IPS-18c (cell line): ENCODE measurements around the gene C1orf159.

Experiments used
- H3K4me3 ChIP-seq: 2 replicates; pipeline ENCODE4 v1.7.0; 2013; ENCODE audit warnings: low read depth, mild to moderate bottlenecking, low read length, moderate library complexity; ENCODE audit not compliant: insufficient read depth
- H3K9me3 ChIP-seq: one replicate; pipeline ENCODE4 v1.6.1; 2013; ENCODE audit warnings: mild to moderate bottlenecking, low read length, moderate library complexity; ENCODE audit not compliant: control insufficient read depth, insufficient read depth

Gene C1orf159

DNA sequence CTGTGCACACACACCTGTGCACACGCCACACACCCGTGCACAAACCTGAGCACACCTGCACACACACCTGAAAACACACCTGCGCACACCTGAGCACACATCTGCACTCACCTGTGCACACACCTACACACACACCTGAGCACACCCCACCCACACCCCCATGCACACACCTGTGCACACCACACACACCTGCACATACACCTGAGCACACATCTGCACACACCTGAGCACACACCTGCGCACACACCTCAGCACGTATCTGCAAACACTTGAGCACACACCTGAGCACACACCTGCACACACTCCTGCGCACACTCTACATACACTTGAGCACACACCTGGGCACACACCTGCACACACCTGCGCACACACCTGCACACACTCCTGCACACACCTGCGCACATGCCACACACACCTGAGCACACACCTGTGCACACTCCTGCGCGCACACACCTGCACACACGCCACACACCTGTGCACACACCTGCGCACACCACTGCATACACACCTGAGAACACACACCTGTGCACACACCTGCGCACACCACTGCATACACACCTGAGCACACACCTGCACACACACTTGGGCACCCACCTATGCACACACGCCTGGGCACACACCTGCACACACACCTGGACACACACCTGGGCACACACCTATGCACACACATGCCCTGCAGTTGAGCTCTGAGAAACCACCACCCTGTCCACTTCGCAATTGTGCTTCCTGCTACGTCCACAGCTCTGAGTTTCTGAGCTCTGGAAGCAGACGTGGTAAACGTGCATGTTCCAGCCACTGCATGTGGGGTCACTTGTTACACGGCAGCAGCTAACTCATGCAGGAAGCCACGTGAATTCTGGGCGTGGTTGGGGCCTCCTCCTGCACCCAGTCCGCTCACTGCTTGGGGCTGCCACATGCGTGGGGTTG is 8.0 kb upstream of the C1orf159 start:
- H3K9me3 ChIP-seq = peaks cover 2% of the 10 kb centered on the region
- H3K4me3 ChIP-seq = no peak overlapping the region

DNA sequence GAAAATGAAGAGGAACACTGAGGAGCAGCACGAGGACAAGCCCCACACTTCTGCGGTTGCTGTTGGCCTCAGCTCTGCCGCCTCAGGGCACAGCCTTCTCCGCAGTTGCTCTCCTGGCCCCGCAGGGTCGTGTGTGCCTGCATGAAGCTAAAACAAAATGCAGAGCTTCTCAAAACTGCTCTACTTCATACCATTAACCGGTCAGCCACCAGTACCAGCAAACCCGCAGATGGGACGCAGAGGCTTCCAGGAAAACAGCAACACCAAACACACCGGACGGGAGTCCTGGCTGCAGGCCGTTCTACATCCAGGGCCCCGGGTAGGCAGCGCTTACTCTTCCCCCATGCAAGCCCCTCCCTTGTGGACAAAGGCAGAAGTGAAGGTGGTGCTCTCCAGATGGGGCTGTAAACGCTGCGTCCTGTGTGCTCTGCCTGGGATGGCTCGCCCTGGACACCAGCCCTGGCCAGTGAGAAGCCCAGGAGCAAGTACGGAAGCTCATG is 7.1 kb upstream of the C1orf159 start:
- Histone ChIP-seq H3K4me3 (no peak overlapping the region), H3K9me3 (peaks cover 2% of the 10 kb centered on the region)

DNA sequence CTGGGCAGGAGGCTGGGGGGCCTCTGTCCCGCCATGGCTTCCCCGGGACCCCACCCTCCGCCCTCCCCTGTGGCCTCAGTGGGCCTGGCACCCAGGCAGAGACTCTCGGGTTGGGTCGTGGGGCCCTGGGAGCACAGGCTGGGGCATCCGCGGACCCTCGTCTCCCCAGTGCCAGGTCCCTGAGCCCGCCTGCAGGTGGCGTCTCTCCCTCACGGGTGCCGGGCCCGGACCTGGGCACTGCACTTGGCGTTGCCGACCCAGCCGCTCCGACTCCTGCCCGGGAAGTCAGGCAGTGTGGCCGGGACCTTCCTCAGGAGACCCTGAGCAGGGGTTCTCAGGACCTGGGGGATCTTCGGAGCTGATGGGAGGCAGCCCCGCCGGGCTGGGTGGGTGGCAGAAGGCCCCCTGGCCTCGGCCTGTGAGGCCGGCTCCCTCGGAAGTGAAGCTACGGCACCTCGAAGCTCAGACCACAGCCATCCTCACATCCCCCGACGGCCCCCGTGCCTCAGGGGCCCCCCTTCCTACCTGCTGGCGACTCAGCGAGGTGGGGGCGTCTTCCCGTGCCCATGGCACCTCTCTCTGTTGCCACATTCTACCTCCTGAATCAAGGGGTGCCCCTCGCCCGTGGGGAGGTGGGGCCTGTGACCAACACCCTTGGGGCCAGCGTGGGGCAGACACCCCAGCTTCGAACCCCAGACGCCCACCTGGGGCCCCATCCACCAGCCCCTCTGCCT is 6.4 kb upstream of the C1orf159 start:
- Histone ChIP-seq H3K4me3 (no peak overlapping the region), H3K9me3 (peaks cover 4% of the 10 kb centered on the region)

DNA sequence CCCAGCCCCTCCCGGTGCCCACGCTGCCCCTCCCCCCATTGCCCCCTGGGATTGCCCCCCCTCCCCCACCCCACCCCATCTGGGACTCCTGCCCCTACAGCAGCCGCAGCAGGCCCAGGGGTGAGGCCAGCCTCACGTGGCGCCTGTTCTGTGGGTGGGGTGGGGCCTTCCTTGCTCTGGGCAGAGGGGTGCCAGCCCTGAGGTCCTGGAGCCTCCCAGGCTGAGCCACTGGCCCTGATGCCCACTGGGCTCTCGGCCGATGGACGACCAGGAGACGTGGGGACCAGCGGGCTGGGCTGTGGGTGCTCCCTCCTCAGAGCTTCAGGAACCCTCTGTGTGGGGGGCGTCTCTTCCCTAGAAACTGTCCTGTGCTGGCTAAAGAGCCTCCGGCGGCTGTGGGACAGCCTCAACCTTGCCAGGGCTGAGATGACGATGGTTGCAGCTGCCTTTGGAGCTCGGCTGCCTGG is 5.8 kb upstream of the C1orf159 start:
- Histone ChIP-seq H3K4me3 (no peak overlapping the region), H3K9me3 (peaks cover 4% of the 10 kb centered on the region)

DNA sequence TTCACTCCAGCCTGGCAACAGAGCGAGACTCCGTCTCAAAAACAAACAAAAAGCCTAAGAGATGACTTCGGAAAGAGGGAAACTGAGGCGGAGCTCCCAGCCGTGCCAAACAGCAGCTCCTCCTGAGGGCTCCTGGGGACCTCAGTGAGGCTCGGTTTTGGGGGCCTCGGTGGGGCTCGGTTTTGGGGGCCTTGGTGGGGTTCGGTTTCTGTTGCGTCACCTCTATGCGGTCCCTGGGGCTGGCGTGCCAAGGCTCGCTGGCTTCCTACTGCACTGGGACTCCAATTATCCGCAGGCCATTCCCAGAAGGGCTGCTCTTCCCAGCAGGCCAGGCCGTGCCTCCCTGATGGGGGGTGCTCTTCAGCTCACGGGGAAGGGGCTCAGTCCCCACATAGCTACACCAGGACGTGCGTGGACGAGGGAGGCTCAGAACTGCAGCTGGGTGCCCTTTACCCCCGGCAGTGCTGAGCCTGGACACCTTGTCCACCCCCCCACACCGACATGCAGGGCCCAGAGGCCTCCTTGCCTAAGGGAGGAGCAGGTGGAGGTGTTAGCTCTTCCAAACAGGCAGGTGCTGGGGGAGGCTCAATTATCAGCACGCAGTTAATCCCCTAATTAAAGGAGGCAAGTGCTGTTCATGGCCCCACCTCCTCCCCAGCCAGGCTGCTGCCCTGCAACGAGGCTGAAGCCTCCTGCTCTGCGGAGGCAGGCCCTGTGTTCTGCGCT is 5.1 kb upstream of the C1orf159 start:
- H3K4me3 ChIP-seq = no peak overlapping the region
- H3K9me3 ChIP-seq = peaks cover 4% of the 10 kb centered on the region

DNA sequence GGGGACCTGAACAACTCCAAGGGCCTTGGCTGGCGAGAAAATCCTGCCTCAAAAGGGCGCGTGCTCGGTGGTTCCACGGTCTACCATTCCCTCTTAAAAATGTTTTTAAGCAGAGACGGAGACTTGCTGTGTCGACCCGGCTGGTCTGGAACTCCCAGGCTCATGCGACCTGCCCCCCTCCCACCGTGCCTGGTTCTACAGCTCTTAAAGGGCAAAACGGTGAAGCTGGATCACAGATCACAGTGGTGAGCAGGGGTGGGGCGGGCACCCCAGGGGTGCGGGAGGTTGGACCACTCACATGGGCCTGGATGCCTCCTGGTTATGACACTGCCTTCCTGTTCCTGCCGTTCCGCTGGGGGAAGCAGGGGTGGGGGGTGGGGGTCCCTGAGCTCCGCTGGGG is 4.2 kb upstream of the C1orf159 start:
- Histone ChIP-seq H3K4me3 (no peak overlapping the region), H3K9me3 (peaks cover 4% of the 10 kb centered on the region)

DNA sequence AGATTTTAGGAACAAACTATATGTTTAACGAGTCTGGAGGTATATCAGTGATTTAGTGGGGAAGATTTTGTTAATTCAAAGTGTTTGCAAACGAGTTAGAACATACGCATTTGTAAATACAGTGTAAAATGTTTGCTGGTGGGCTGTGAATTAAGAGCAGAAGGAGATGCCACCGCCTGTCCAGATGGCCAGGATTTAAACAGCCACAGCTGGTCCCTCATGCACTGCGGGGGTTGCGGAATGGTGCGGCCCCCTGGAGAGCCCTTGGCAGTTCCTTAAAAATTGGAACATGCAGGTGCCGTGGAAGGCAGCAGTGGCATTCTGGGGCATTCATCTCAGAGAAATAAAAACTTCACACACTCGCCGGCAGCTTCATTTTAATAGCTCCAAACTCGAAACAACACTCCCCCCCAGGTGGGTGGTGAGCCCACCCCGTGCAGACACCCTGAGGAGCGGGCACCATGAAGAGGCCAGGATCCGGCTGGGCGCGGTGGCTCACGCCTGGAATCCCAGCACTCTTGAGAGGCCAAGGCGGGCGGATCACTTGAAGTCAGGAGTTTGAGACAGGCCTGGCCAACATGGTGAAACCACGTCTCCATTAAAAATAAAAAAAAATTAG is 3.5 kb upstream of the C1orf159 start:
- Histone ChIP-seq H3K9me3 (peaks cover 4% of the 10 kb centered on the region), H3K4me3 (no peak overlapping the region)

DNA sequence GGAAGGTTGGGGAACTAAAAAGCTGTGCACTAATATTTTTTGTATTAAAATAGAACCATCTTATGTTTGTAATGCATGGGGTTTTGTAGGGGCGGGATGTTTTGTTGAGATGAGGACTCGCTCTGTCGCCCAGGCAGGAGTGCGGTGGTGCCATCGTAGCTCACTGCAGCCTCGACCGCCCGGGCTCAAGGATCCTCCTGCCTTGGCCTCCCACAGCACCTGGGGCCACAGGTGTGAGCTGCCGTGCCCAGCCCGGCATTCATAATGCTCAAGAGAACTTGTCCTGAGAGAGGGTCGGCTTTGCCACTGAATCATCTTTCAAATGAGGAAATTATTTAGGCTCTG is 3.0 kb upstream of the C1orf159 start:
- peaks cover 4% of the 10 kb centered on the region for H3K9me3 ChIP-seq
- no peak overlapping the region for H3K4me3 ChIP-seq

DNA sequence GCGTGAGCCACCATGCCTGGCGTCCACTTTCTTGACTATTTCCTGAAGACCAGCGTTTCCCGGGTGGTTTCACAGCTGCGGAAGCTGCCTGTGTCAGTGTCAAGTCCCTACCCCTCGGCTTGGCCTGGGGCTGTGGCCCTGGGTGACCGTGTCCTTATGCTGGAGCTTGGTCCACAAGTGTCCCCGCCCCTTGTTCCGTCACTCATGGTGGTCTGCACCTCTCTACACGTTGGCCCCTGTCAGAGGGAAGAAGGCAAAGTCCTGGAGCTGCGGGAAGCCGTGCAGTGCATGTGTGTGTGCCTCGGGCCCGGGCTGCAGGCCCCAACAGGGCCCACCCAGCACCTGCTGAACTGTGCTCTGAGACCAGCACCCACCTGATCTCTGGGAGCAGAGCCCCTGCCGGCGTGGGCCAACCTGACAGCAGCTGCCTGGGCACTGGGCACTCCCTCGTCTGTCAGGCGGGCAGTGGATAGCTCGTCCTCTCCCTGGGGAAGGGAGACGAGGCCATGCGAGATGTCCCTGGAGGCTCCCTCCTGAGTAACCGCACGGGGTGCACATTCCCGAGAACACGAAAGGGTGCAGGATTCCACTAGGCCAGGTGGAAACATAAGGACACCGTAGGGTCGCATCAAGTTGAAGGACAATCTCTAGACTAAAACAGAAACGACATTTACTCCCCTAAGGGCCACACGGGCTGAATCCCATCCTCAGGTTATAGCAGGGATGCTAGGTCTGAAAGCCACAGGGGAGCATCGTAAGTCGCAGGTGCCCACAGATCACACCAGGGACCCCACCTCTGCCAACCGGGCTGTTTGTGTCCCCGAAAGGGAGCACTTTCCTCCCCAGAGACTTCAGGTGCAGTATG is 2.4 kb upstream of the C1orf159 start:
- H3K4me3 ChIP-seq = no peak overlapping the region
- H3K9me3 ChIP-seq = peaks cover 4% of the 10 kb centered on the region

DNA sequence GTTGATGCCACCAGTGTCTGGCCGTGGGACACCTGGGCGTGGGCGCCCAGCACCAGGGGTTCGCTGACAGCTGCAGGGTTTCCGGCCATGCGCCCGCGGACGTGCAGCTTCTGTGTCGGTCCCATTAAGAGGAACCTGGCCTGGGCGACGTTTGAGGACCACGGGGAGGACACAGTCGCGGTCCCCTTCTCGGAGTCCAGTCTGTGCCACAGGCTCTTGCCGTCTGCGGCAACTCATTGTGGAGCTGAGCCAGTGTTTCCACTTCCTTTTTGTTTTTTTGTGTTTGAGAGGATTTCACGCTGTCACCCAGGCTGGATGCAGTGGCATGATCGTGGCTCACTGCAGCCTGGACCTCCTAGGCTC is 1.6 kb upstream of the C1orf159 start:
- Histone ChIP-seq H3K4me3 (no peak overlapping the region), H3K9me3 (peaks cover 4% of the 10 kb centered on the region)

DNA sequence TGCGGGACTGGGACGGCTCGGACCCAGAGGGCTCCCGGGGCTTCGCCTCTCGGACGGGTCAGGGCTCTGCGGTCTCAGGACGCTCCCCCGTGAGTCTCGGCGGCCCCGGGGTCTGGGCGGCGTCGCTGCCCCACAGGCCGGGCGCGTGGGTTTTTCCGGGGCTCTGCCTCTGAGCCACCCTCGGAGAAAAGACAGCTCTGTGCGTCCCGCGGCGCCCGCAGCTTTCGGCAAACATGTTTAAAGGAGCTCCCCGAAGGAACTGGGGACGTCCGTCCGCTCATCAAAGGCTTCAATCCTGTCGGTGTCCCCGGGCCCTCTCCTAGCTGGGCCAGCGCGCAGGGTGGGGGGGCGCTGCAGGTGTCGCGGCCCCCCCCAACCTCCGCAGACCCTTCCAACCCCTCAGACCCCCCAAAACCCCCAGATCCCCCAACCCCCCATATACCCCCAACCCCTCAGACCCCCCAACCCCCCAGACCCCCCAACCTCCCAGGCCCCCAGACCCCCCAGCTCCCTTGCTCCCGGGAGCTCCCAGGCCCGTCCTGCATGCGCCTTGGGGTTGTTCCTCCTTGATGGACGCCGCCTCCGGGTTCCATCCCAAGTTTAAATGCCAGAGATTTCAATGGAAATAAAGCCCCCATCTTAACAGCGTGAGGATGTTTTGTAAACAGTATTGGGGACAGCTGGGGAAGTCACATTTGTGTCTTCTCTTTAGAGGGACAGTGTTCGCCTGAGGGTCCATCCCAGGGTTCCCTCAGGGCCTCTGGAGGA is 996 bp upstream of the C1orf159 start:
- peak overlapping the region; percentile 69 for H3K4me3 ChIP-seq

DNA sequence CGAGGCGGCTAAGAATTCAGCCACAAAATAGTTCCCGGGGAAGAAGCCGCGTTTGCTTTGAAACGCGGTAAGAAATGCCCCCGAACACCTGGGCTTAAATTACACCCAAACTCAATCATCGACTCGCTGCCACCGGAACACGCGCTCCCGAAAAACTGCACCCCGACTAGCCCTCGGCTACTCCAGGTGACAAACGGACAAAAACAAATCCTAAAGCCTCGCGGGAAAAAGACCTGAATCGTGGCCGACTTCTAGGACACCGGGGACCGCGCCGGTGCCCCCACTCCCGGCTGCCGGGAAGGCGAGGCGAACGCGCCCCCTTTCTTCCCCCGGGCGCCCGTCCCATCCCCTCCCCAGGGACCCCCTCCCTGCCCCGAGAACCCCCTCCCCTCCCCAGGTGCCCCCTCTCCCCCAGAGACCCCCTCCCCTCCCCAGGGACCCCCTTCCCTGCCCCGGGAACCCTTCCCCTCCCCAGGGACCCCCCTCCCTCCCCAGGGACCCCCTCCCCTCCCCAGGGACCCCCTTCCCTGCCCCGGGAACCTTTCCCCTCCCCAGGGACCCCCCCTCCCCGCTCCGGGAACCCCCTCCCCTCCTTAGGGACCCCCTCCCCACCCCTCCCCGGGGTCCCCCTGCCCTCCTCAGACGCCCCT is 628 bp downstream of the C1orf159 start:
- H3K4me3 ChIP-seq = peak overlapping the region; percentile 44
- peaks cover 2% of the 10 kb centered on the region for H3K9me3 ChIP-seq

More for the DNA sequence above, 996 bp upstream of the C1orf159 start:
- H3K9me3 ChIP-seq = peaks cover 4% of the 10 kb centered on the region

DNA sequence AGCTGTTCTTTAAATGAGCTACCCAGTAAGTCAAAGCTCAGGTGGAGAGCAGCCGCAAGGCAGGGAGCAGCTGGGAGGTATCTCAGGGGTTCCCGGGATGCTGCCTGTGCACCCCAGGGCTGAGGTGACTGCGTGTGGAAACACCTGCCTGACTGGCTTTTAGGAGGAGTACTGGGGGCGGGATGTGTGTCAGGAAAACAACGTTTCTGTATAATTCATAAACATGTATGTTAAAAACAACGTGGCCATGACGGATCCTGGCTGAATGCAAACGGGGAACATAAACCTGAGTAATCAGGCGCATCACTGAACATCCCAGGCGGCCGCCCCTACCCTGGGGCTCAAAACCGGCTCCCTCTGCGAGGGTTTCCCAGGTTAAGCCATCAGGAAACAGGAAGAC is 1.5 kb downstream of the C1orf159 start:
- peaks cover 2% of the 10 kb centered on the region for H3K9me3 ChIP-seq
- H3K4me3 ChIP-seq = peak overlapping the region; percentile 44; the same call in 1 of the 2 replicates

DNA sequence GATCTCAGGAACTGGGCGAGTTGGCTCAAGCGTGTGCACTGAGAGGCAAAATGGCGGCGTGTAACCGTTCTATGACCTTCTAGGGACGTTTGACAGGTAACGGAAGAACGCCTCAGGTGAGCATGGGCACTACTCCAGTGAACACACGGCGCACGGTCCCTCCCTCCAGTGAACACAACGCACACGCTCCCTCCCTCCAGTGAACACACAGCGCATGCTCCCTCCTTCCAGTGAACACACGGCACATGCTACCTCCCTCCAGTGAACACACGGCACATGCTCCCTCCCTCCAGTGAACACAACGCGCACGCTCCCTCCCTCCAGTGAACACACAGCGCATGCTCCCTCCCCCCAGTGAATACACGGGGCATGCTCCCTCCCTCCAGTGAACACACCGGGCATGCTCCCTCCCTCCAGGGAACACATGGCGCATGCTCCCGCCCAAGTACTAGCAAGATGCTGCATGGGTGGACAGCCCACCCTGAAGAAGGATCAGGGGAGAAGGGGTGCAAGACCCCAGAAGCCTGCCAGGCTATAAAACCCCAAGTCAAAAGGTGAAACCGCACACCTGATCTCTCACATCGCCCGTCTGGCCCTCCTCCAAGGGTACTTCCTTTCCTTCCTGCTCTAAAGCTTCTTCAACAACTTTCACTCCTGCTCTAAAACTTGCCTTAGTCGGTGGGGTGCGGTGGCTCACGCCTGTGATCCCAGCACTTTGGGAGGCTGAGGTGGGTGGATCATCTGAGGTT is 3.5 kb downstream of the C1orf159 start:
- no peak overlapping the region for H3K4me3 ChIP-seq

More for the DNA sequence above, 3.5 kb downstream of the C1orf159 start:
- no peaks in the 10 kb centered on the region for H3K9me3 ChIP-seq
